SK-N-DZ (cell line): ENCODE data around the gene UQCC3. TPM values are rescaled to one million over a fixed set of nuclear protein-coding genes. Genes with fewer than 3 reads are reported as not detected.
"Not testable (repeated sequence)": the region's sequence is repeated elsewhere in the genome, so short reads cannot be mapped to it uniquely, and the experiment has no call there.

Experiments
- DNase-seq: peaks from one replicate; pipeline ENCODE4 v3.0.0-alpha.2; 2015; ENCODE audit warnings: low spot score
- polyA plus RNA-seq, 2 experiments: library from polyadenylated mRNA; depleted of rRNA; stranded (reverse); fragments of >200 nt; gene quantifications; 2 replicates each; pipeline ENCODE4 v1.2.3, GENCODE V29; 2014

Gene UQCC3, protein sequence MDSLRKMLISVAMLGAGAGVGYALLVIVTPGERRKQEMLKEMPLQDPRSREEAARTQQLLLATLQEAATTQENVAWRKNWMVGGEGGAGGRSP
- 19.5 and 27.3 TPM in 2 replicates for polyA plus RNA-seq (2014; cell fraction: cytosol; rRNA removed)
- 12.6 and 15.6 TPM in 2 replicates for polyA plus RNA-seq (2014; cell fraction: nucleus; rRNA removed)

DNA sequence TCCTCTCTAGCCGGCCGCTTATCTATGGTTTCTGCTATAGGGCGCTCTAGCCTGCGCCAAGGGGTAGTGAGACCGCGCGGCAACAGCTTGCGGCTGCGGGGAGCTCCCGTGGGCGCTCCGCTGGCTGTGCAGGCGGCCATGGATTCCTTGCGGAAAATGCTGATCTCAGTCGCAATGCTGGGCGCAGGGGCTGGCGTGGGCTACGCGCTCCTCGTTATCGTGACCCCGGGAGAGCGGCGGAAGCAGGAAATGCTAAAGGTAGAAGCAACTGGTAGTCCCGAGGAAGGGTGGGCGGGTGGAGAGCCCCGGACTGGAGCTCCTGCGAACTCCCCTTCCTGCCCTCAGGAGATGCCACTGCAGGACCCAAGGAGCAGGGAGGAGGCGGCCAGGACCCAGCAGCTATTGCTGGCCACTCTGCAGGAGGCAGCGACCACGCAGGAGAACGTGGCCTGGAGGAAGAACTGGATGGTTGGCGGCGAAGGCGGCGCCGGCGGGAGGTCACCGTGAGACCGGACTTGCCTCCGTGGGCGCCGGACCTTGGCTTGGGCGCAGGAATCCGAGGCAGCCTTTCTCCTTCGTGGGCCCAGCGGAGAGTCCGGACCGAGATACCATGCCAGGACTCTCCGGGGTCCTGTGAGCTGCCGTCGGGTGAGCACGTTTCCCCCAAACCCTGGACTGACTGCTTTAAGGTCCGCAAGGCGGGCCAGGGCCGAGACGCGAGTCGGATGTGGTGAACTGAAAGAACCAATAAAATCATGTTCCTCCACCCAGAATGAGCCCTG lies at the start of gene UQCC3, which contains the start of gene LBHD1:
UQCC3 (plus strand) TSS at position 66 of the 782 bp plus-strand sequence; CDS start at position 139, 73 bp downstream.
LBHD1 (minus strand) TSS at position 660 of the 782 bp plus-strand sequence. CDS start 2,236 bp downstream, outside the sequence.
- DNase-seq: peak; percentile 89

DNA sequence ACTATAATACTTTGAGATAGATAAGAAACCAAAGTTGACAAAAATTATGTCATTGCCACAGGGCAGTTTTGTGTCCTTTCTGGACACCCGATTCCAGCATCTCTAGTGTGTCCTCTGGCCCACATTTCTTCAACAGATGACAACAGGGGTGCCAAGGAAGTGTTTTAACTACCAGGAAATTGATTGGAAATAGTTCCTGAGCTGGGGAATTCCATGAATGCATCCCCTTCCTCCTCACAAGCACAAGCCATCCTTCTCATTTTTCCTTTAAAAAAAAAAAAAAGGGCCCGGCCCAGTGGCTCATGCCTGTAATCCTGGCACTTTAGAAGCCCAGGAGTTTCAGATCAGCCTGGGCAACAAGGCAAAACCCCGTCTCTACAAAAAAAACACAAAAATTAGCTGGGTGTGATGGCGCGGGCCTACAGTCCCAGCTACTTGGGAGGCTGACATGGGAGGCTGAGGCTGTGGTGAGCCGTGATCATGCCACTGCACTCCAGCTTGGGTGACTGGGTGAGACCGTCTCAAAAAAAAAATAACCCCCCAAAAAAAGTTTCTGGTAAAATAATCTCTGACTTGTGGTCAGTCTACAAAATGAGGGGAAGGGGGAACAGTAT lies 48.9 kb upstream of the UQCC3 start:
- DNase-seq: no peak

GRCh38 chr11:62627713-62628112 lies 43.8 kb upstream of the UQCC3 start:
- DNase-seq: no peak

DNA sequence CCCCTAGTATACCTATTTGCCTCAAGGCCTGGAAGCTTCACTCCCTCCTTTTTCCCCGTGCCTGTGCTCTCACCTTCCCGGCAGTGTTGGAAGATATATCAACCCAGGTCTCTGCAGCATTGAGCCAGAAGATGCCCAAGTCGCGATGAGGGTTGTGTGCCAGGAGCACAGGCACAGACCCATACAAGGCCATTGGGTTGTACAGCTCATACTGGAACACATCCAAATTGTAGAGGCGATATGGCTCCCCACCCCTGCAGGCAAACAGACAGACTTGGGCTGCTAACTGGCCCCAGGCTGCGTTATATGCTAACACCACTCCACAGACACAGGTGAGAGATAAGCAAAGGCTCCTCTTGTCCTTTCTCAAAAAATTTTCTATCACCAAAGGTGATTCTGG lies 39.0 kb upstream of the UQCC3 start:
- no peak for DNase-seq

DNA sequence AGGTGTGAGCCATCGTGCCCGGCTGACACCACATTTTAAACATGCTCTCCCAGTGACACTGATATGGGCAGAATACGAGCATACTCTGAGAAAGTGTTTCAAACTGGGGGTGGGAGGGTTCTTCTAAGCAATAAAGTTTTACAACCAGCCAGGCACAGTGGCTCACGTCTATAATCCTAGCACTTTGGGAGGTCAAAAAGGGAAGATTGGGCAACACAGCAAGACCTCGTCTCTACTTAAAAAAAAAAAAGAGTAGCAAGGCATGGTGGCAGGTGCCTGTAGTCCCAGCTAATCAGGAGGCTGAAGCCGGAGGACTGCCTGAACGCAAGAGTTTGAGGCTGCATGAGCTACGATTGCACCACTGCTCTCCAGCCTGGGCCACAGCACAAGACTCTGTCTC lies 27.3 kb upstream of the UQCC3 start:
- DNase-seq: no peak

DNA sequence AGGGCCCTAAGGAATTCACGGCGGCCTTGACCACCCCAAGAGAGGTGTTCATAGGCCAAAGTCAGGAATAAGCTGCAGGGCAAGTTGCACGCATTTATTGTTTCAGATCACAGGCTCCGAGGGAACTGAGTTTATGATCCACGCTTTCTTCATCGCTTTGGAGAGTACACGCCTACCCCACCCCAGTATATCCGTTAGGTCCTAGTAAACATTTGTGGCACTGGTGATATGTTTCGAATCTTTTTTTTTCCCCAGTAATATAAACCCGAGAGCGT lies 25.9 kb upstream of the UQCC3 start:
- DNase-seq: no peak

GRCh38 chr11:62645946-62646824 lies 25.3 kb upstream of the UQCC3 start, which contains the start of gene GANAB:
GANAB (minus strand) TSS chr11:62646613; CDS start chr11:62646599, 14 bp downstream.
- peak; percentile 98 for DNase-seq

DNA sequence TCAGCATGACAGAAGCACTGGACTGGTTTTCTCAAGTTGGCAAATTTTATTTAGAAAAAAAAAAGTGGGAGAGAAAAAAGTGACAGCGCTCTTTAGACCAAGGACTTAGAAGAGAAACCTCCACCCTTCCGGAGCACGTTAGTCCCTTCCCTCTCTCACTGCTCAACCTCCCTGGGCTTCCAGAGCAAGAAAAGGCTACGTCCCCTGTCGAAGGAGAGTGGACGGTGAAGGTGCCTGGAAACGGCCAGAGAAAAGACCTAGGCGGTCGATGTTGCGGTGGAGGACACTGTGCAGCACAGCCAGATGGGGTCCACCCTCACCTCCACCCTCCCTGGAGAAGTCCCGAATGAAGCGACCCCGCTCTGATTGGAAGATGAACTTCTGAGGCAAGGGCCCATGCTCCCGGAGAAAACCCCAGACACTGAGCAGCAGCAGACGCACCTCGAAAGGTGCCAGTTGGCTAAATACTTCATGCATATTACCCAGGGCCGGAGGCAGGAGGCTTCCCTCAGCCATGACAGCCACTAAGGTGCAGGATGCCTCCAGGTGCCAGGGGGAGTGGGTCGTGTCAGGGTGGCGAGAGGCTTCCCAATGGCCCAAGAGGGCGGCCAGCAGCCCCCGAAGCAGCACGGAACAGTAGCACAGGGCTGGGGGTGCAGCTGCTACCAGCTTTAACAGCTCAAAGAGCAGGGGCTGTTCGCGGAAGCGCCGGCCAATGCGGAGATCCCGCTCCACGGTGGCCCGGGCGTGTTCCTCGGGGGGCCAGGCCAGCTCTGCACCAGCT lies 24.5 kb upstream of the UQCC3 start:
- DNase-seq: no peak

DNA sequence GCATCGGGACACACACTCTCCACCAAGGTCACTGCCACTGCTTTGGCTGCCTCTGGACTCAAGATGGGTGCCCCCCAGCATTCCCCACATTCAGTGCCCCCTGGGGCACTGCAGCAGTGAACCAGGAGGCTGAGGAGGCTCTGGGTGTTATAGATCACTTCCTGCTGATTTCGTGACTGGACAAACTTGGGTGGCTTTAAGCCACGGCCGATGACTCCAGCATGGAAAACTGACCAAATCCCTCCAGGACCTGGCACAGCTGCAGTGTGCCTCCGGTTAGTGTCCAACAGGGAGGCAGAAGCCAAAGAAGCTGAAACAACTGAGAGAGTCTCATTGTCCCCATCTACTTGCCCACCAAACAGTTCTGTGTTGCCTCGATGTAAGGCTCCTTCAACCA lies 23.9 kb upstream of the UQCC3 start:
- no peak for DNase-seq

GRCh38 chr11:62648185-62648966 lies 23.1 kb upstream of the UQCC3 start:
- DNase-seq: no peak

- DNase-seq: no peak
Measured at GRCh38 chr11:62648967-62649364, 22.5 kb upstream of the UQCC3 start.

GRCh38 chr11:62649486-62649885 lies 22.0 kb upstream of the UQCC3 start:
- no peak for DNase-seq

DNA sequence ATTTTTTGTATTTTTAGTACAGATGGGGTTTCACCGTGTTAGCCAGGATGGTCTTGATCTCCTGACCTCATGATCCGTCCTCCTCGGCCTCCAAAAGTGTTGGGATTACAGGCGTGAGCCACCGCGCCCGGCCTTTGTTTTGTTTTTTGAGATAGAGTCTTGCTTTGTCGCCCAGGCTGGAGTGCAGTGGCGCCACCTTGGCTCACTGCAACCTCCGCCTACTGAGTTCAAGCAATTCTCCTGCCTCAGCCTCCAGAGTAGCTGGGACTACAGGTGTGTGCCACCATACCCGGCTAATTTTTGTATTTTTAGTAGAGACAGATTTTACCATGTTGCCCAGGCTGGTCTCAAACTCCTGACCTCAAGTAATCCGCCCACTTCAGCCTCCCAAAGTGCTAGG lies 21.2 kb upstream of the UQCC3 start:
- DNase-seq: not testable (repeated sequence)

DNA sequence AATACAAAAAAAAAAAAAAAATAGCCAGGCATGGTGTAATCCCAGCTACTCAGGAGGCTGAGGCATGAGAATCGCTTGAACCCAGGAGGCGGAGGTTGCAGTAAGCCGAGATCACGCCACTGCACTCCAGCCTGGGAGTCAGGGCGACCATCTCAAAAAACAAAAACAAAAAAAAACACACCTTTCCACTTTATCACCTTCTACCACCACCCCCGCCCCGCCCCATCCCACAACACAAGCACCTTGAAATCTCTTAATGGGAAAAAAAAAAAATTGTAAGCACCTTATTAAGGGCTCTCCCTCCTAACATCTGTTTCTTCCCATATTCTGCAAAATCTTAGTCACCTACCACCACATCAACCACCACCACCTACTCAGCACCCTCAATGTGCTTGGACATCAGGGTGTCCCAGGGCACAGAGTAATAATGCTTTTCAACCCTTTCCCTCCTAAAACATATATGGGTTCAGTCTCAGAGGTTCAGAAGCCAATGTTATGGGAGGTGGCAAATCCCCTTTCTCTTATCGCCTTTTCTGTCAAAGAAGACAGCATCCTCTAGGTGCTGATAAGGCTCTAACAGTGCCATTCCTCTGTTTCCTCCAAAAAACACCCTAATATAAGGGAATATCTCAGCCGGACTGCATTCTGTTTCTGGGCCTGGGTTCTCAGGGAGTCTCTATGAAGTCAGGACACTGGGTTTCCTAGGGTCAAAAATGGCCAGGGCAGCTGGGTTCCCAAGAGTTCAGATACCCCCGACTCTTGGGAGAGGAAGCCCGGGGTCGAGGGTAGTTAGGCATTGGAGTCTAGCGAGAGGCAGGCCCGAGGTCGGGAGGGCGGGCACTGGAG lies 19.1 kb upstream of the UQCC3 start:
- DNase-seq: no peak

DNA sequence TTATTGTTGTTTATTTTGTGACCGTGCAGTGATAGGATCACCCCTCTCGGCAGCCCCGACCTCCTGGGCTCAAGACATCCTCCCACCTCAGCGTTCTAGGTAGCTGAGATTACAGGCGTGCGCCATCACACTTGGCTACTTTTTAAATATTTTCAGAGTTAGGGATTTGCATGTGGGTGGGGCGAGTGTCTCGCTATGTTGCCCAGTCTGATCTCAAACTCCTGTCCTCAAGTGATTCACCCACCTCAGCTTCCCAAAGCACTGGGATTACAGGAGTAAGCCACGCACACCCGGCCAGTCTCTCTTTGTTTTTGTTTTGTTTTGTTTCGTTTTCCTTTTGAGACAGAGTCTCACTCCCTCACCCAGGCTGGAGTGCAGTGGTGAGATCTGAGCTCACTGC lies 17.2 kb upstream of the UQCC3 start:
- no peak for DNase-seq

DNA sequence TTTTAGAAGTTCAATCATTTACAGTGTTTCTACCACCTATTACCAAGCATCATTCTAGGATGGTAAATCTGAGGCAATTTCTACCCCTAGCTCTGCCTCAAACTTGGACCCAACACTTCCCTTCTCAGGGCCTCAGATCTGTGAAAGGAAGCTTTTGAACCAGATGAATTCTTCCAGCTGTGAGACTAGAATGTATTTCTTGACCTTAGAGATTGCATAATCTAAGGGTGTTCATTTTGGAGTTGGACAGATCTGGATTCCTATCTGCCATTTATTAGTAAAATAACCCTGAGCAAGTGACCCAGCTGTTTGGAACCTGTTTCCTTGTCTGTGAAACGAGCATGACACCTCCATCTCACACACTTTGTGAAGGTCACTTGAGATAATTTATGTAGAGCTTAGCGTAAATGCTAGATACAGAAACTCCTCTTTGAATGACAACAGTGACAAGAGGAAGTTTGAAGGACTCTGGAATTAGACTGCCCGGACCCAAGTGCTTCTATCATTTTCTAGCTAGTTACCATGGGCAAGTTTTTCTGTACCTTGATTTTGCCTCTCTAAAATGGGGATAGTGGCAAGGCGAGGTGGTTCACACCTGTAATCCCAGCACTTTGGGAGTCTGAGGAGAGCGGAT lies 14.6 kb upstream of the UQCC3 start:
- DNase-seq: no peak

- DNase-seq: peak; percentile 86
Measured at GRCh38 chr11:62664405-62665074, 6.9 kb upstream of the UQCC3 start.

DNA sequence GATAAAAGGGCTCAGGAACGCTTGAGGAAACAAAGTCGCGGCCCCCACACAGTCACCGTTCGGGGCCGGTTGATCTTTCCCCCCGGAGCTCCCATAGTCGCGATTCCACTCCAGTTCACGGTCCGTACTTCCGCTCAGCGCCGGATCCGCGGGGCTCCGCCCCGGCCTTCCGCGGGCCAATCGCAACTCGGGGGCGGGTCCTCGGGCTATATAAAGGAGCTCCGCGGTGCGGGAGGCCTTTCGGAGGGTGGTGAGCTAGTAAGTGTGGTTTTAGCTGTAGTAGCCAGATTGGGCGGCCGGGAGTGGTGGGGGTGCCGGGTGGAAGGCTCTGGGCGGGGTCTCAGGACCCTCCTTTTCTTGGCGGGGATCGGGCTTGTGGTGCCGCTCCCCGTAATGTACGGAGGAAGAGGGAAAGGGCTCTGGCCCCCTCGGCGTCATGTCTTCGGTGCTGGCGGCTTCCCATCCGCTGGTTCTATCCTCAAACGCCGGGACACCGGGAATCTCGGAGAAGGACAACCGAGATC lies 6.3 kb upstream of the UQCC3 start, which contains the start of the genes C11orf98 and CSKMT:
C11orf98 (minus strand) TSS at position 136 of the 524 bp plus-strand sequence; CDS start at position 95, 41 bp downstream.
CSKMT (plus strand) TSS at position 238 of the 524 bp plus-strand sequence. CDS start 568 bp downstream, outside the sequence.
- peak; percentile 94 for DNase-seq
